Mesendoderm (in vitro differentiated cells): ENCODE data around the gene TREH.

ENCODE experiments used
- DNase-seq: peaks from one replicate; pipeline ENCODE4 v3.0.0; 2013
- H2AK5ac ChIP-seq: 2 replicates; pipeline ENCODE4 v1.6.1; 2013; ENCODE audit warnings: low read length, inconsistent platforms
- H2BK120ac ChIP-seq: 2 replicates; pipeline ENCODE4 v1.6.1; 2013; ENCODE audit warnings: low read depth, mild to moderate bottlenecking, low read length, moderate library complexity, mixed read lengths
- H2BK15ac ChIP-seq: replicated peaks from 2 replicates; pipeline ENCODE4 v1.6.1; 2013; ENCODE audit warnings: low read depth, mild to moderate bottlenecking, moderate library complexity
- H2BK5ac ChIP-seq: 2 replicates; pipeline ENCODE4 v1.6.1; 2013; ENCODE audit warnings: low read length, inconsistent platforms
- H3K18ac ChIP-seq: 2 replicates; pipeline ENCODE4 v1.6.1; 2013; ENCODE audit warnings: mild to moderate bottlenecking, low read length, mixed read lengths
- H3K23ac ChIP-seq: one replicate; pipeline ENCODE4 v1.6.1; 2013; ENCODE audit warnings: low read length
- H3K27ac ChIP-seq: 2 replicates; pipeline ENCODE4 v1.5.1; 2013; ENCODE audit warnings: low read depth, mild to moderate bottlenecking, inconsistent platforms, low read length, moderate library complexity
- H3K27me3 ChIP-seq: 2 replicates; pipeline ENCODE4 v1.6.1; 2013; ENCODE audit warnings: low read length, control low read depth, mild to moderate bottlenecking, inconsistent platforms; ENCODE audit not compliant: insufficient read depth, poor library complexity
- H3K36me3 ChIP-seq: 2 replicates; pipeline ENCODE4 v1.6.1; 2013; ENCODE audit warnings: low read length, inconsistent platforms; ENCODE audit not compliant: control insufficient read depth, insufficient read depth
- H3K4ac ChIP-seq: one replicate; pipeline ENCODE4 v1.6.1; 2013; ENCODE audit warnings: low read depth, mild to moderate bottlenecking, low read length, moderate library complexity
- H3K4me1 ChIP-seq: 2 replicates; pipeline ENCODE4 v1.6.1; 2013; ENCODE audit warnings: low read depth, low read length, inconsistent platforms; ENCODE audit not compliant: control insufficient read depth
- H3K4me2 ChIP-seq: 2 replicates; pipeline ENCODE4 v1.6.1; 2013; ENCODE audit warnings: low read length
- H3K4me3 ChIP-seq: 2 replicates; pipeline ENCODE4 v1.5.1; 2013; ENCODE audit warnings: mild to moderate bottlenecking, low read length
- H3K56ac ChIP-seq: one replicate; pipeline ENCODE4 v1.6.1; 2013; ENCODE audit warnings: low read length
- H3K79me1 ChIP-seq: 2 replicates; pipeline ENCODE4 v1.6.1; 2013; ENCODE audit warnings: low read length, inconsistent platforms
- H3K79me2 ChIP-seq: 2 replicates; pipeline ENCODE4 v1.6.1; 2013; ENCODE audit warnings: mild to moderate bottlenecking, low read length; ENCODE audit not compliant: control insufficient read depth, insufficient read depth
- H3K9ac ChIP-seq: 2 replicates; pipeline ENCODE4 v1.6.1; 2013; ENCODE audit warnings: low read length, inconsistent platforms
- H4K5ac ChIP-seq: one replicate; pipeline ENCODE4 v1.6.1; 2013; ENCODE audit warnings: low read length
- H4K8ac ChIP-seq: one replicate; pipeline ENCODE4 v1.6.1; 2013; ENCODE audit warnings: low read depth, mild to moderate bottlenecking, control low read depth, low read length, moderate library complexity
- WGBS: extraction: QIAGEN DNeasy Blood & Tissue Kit; methylation state at CpG from one replicate; pipeline ENCODE4 v1.1.7; 2013; ENCODE audit warnings: low lambda C conversion rate, missing lambda C conversion rate; ENCODE audit not compliant: insufficient coverage; ENCODE audit errors: extremely low coverage; 5-methylcytosine and 5-hydroxymethylcytosine counted together

Gene TREH

GRCh38 chr11:118696673-118697226 is 17.3 kb upstream of the TREH start:
- Histone ChIP-seq H3K27ac (no peak overlapping the region), H3K18ac (no peak overlapping the region), H3K79me2 (no peaks in the 10 kb centered on the region), H2BK15ac (no peak overlapping the region), H2AK5ac (no peak overlapping the region), H3K9ac (peak overlapping the region; percentile 20), H2BK120ac (no peak overlapping the region), H4K5ac (no peak overlapping the region), H3K23ac (no peak overlapping the region), H4K8ac (no peak overlapping the region), H2BK5ac (peak overlapping the region; percentile 11), H3K4me2 (no peak overlapping the region), H3K27me3 (no peaks in the 10 kb centered on the region), H3K4me1 (peaks cover 2% of the 10 kb centered on the region), H3K56ac (peak overlapping the region; percentile 52), H3K36me3 (no peaks in the 10 kb centered on the region), H3K4ac (no peak overlapping the region), H3K4me3 (no peak overlapping the region), H3K79me1 (no peaks in the 10 kb centered on the region)
- peak; percentile 50 for DNase-seq
- no CpG with 5 or more reads among the region's 7 CpGs for WGBS

- no peak overlapping the region for H2BK15ac ChIP-seq
- no peak overlapping the region for H3K4ac ChIP-seq
- no peak overlapping the region for H3K9ac ChIP-seq
- H3K79me2 ChIP-seq, result no peaks in the 10 kb centered on the region
- H3K27me3 ChIP-seq, result no peaks in the 10 kb centered on the region
- H2BK5ac ChIP-seq, result no peak overlapping the region
- peaks cover 2% of the 10 kb centered on the region for H3K4me1 ChIP-seq
- H3K18ac ChIP-seq, result no peak overlapping the region
- no peak for DNase-seq
- no peak overlapping the region for H4K5ac ChIP-seq
- WGBS, result no CpG with 5 or more reads among the region's 11 CpGs
- H2AK5ac ChIP-seq, result no peak overlapping the region
- H3K56ac ChIP-seq, result no peak overlapping the region
- no peak overlapping the region for H2BK120ac ChIP-seq
- no peak overlapping the region for H3K23ac ChIP-seq
- no peaks in the 10 kb centered on the region for H3K36me3 ChIP-seq
- H3K79me1 ChIP-seq, result no peaks in the 10 kb centered on the region
- no peak overlapping the region for H3K27ac ChIP-seq
- no peak overlapping the region for H3K4me3 ChIP-seq
- no peak overlapping the region for H4K8ac ChIP-seq
- H3K4me2 ChIP-seq, result no peak overlapping the region
These were observed 15.3 kb upstream of the TREH start for GRCh38 chr11:118694771-118695170.

DNA sequence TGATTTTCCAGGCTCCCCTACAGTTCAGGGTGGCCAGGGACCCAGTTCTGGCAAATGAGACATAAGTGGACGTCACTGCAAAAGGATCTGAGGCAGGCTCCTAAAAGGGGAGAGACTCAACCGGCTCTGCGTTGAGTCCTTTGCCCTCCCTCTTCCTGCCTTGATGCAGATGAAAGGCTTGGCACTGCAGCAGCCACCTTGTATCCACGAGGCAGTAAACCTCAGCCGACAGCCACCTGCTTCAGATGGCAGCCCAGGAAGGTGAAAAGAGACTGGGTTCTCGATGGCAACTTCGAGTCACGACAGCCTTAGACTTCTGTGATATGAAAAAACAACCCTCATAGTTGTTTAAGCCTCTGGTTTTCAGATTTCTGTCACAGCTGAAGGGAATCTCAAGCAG is 14.7 kb upstream of the TREH start:
- Histone ChIP-seq H3K36me3 (no peaks in the 10 kb centered on the region), H3K4me2 (no peak overlapping the region), H3K27me3 (no peaks in the 10 kb centered on the region), H2BK5ac (no peak overlapping the region), H2BK120ac (no peak overlapping the region), H3K79me1 (no peaks in the 10 kb centered on the region), H3K4me3 (no peak overlapping the region), H4K8ac (no peak overlapping the region), H3K4ac (no peak overlapping the region), H3K18ac (no peak overlapping the region), H4K5ac (no peak overlapping the region), H3K23ac (no peak overlapping the region), H3K79me2 (no peaks in the 10 kb centered on the region), H3K9ac (no peak overlapping the region), H3K4me1 (peaks cover 2% of the 10 kb centered on the region), H2AK5ac (no peak overlapping the region), H3K27ac (no peak overlapping the region), H3K56ac (no peak overlapping the region), H2BK15ac (no peak overlapping the region)
- no peak for DNase-seq
- no CpG with 5 or more reads among the region's 8 CpGs for WGBS

- Histone ChIP-seq H2BK15ac (no peak overlapping the region), H3K79me2 (no peaks in the 10 kb centered on the region), H3K4me1 (peaks cover 2% of the 10 kb centered on the region), H3K4me3 (no peak overlapping the region), H3K23ac (no peak overlapping the region), H2BK120ac (no peak overlapping the region), H3K4ac (no peak overlapping the region), H3K79me1 (no peaks in the 10 kb centered on the region), H3K4me2 (no peak overlapping the region), H2AK5ac (peak overlapping the region; percentile 43), H4K8ac (no peak overlapping the region), H3K9ac (peak overlapping the region; percentile 16), H3K27ac (no peak overlapping the region), H3K18ac (no peak overlapping the region), H3K36me3 (no peaks in the 10 kb centered on the region), H3K27me3 (no peaks in the 10 kb centered on the region), H2BK5ac (peak overlapping the region; percentile 36), H4K5ac (no peak overlapping the region), H3K56ac (peak overlapping the region; percentile 54)
- peak; percentile 29 for DNase-seq
- WGBS, result no CpG with 5 or more reads among the region's 15 CpGs
These were observed 12.7 kb upstream of the TREH start for GRCh38 chr11:118691926-118692830.

DNA sequence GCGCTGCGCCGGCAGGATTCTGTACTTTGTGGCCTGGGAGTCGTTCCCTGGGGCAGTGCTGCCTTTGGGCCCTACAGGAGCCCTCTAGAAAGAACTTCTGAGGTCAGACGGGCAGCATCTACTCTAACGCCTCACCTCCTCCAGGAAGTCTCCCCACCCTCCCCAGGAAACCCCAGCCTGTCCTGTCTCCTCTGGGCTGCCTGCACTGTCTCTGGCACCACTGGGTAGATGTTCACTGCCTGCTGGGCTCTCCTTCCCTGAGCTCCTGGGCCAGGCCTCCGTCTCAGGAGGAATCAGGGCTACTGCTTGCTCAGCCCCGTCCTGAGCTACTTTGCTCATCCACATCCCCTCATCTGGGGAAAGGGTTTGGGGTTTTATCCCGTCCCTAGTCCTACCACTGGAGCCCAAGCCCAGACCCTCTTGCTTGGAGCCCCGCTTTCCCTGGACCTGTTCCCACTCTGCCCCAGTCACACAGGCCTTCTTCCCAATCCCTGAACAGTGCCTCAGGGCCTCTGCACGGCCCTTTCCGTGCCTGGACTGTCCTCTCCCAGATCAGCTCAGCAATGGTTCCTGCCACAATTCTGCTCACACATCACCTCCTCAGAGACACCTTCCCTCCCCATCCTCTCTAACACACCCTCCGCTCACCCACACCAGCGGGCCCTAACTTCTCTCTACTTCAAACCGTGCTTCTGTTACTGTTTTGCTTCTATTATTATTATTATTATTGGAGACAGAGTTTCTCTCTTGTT is 11.3 kb upstream of the TREH start:
- H4K5ac ChIP-seq, result no peak overlapping the region
- peak overlapping the region; percentile 77 for H3K9ac ChIP-seq
- no peak overlapping the region for H2BK15ac ChIP-seq
- peak overlapping the region; percentile 28 for H3K4ac ChIP-seq
- H4K8ac ChIP-seq, result no peak overlapping the region
- H3K36me3 ChIP-seq, result no peaks in the 10 kb centered on the region
- no CpG with 5 or more reads among the region's 15 CpGs for WGBS
- H3K27ac ChIP-seq, result no peak overlapping the region
- H3K79me1 ChIP-seq, result no peaks in the 10 kb centered on the region
- no peaks in the 10 kb centered on the region for H3K4me1 ChIP-seq
- H3K56ac ChIP-seq, result peak overlapping the region; percentile 85
- H3K27me3 ChIP-seq, result no peaks in the 10 kb centered on the region
- H3K23ac ChIP-seq, result no peak overlapping the region
- H2AK5ac ChIP-seq, result peak overlapping the region; percentile 95
- no peaks in the 10 kb centered on the region for H3K79me2 ChIP-seq
- no peak overlapping the region for H3K4me3 ChIP-seq
- H2BK120ac ChIP-seq, result no peak overlapping the region
- no peak for DNase-seq
- no peak overlapping the region for H3K4me2 ChIP-seq
- H3K18ac ChIP-seq, result no peak overlapping the region
- H2BK5ac ChIP-seq, result peak overlapping the region; percentile 90
